Fibroblast of skin of right biceps (primary cell): ENCODE results near the gene PTPRO.
A peak's percentile ranks its signal among the peaks of the same experiment; 100 is the strongest.

ENCODE experiments used
- DNase-seq: peaks from one replicate; pipeline ENCODE4 v3.0.0-alpha.2; 2013

Gene PTPRO

DNA sequence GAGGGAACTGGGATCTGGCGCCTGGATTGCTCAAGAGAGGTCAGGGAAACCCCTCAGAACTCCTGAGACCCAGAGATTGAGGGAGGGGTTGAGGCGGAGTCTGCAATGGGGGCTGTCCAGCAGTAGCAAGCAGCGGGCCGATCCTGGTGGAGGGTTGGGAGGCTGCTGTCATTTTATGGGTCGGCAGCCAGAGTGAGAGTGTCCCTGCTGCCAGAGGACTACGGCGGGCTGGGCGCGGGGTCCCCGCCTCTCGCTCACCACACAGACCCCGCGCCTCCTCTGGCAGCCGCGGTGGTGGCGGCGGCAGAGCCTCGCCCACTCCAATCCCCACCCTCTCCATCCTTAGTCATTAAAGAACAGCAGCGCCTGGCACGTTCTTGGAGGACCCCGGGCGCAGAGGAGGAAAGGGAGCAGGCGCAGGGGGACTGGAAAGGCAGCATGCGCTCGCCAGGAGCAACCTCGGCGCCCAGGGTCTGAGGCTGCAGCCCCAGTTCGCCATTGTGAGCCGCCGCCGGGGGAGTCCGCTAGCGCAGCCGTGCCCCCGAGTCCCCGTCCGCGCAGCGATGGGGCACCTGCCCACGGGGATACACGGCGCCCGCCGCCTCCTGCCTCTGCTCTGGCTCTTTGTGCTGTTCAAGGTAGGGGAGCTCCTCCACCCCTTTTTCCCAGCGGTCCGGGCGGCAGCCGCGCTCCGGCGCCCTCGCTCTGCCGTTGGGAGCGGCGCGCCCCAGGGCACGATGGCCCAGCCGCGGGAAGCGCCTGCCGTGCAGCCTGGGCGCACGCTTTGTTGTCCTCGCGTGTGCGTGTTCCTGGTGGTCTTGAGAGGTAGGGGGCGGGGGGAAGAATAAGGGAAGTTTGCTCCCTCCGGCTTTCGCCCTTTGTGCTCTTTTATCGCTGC is at the start of gene PTPRO:
PTPRO (plus strand) TSS at position 345 of the 898 bp plus-strand sequence.
- DNase-seq, result peak; percentile 8

DNA sequence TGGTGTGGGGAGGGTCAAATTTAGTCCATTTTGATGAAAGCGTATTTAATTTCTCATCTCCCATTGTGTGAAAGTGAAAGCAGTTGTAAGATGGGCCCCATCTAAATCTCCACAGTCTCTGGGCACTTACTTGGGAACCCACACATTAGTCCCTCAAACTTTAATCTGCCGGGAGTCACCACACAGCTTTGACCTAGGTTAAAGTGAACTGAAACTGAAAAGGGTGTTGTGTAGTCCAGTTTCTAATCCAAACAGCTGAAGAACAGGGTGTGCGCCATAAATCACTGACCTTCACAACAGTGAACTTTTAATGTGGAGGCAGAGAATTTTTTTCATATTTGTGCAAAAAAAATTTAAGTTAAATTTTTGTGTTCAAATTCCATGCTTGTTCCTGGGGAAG is 48.4 kb upstream of the PTPRO start:
- DNase-seq, result no peak

DNA sequence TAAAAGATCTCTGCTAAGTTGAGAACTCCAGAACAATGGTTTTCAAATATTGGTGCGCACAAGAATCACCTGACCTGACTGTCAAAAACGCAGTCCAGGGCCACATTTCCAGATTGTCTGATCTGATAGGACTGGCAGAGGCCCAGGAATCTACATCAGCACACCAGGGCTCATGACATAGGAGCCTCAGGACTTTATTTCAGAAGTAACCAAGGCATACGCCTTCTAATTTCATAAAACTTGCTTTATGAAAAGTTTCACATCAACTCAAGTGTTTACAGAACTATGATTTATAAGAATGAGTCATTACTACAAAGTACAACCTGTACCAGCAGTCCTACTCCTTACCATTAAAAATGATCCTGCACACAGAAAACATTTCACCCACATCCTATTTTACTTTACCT is 47.7 kb upstream of the PTPRO start:
- no peak for DNase-seq

DNA sequence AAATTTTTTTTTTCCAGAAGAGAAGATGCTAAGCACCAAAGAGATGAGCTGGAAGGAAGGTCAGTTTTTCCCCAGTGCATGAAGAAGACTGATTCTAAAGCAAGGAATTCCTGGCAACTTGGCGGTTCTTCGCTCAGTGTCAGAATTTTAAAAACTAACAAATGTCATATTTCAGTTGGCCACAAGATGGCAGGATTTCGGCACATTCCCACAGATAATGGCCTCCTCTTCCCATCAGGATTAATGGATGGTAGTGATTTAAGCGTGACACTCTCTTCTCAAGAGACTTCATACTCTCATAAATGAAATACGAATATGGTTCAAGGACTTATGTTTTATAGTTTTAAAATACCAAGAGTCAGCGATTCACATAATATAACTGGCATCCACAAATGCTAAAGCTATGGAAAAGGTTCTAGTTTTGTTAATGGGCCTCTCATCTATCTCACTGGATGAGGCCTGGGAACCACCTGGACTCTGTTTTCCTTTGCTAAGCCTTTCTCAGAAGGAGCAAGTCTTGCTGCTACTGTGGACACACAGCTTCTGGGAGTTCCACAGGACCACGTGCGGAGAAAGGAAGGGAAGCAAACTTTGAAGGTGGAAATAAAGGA is 46.1 kb upstream of the PTPRO start:
- DNase-seq, result peak; percentile 48

DNA sequence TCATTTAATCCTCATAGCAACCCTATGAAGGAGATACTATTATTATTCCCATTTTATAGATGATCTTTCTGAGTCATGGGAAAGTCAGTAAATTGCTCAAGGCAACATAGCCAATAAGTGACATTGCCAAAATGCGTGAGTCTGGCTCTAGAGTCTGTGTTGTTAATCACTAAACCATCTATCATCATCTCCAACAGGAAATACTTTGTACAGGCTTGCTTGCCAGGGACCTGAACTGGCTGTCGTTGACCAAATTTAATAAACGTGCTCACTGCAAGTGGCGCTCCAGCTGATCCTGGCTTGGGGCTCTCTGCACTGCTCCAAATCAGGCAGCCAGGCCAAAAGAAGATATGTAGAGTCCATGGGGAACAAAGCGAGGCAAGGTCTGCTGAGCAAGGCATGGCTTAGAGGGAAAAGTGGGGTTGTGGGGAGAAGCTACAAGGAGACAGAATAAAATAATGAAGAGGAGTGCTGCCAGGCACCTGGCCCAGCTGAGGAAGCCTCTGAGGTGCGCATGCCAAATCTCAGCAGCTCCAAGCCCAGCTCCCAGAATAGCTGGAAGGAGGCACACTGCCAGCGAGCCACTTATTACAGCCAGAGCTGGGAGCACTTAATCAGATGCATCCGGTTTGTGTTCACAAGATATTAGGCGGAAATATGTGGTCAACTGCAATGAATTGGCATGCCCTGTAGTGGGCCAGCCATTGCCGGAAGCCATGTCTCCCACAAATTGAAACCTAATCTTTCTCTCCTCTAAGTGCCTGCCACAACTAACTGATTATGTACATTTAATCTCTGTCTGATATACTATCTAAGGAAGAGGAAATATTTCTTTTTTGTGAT is 43.3 kb upstream of the PTPRO start:
- DNase-seq, result peak; percentile 78

DNA sequence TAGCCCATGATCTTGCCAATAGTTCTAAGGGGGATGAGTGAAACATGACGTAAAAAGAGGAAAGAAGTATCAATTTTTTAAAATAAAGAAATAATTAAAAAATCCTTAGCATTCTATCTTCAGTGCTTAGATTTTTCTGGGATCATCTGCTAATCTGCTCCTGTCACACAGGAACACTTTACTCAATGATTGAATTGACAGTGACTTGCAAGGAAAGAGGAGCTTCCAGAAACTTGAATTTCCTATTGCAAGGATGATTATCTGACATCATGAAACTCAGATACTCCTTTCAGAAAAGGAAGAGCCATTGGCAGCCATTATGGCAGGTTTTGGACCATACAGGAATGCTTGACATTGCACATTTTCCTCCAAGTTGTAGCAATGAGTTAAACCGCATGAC is 41.4 kb upstream of the PTPRO start:
- DNase-seq, result no peak

DNA sequence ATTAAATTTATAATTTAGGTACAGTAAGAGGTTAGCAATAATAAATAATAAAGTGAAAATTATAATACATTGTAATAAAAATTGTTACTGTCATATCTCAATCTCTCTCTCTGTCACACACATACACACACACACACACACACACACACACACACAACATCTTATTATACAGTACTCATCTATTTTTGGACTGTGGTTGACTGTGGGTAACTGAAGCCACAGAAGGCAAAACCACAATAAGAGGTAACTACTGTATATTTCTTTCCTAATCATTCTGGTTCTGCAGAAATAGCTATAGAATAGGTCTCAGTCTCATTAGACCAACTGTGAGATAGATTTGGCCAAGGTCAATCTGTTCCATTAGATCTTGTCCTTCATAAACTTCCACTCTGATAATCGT is 33.1 kb upstream of the PTPRO start:
- peak; percentile 19 for DNase-seq

DNA sequence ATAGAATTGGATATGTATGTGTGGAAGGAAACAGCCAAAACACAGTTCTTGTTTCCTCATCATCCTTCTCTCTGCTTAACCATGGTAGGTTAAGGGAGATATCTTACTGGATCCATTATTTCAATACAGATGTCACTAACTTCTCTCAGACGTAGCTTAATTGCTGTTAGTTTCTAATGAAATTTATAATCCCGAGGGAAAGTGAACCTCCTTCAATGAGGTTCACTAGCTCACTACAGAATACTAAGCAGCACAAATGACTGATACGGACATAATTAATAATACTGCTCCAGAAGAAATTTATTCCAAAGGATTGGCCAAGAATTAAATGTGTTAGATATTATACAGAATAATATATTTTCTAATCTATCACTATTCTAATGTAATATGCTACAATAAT is 28.6 kb upstream of the PTPRO start:
- DNase-seq, result no peak

DNA sequence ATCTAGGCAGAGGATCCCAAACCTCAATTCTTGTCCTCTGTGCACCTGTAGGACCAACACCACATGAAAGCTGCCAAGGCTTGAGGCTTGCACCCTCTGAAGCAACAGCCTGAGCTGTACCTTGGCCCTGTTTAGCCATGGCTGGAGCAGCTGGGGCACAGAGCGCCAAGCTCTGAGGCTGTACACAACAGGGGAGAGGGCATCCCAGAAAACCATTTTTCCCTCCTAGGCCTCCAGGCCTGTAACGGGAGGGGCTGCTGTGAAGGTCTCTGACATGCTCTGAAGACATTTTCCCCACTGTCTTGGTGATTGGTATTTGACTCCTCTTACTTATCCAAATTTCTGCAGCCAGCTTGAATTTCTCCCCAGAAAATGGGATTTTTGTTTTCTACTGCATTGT is 22.4 kb upstream of the PTPRO start:
- no peak for DNase-seq

DNA sequence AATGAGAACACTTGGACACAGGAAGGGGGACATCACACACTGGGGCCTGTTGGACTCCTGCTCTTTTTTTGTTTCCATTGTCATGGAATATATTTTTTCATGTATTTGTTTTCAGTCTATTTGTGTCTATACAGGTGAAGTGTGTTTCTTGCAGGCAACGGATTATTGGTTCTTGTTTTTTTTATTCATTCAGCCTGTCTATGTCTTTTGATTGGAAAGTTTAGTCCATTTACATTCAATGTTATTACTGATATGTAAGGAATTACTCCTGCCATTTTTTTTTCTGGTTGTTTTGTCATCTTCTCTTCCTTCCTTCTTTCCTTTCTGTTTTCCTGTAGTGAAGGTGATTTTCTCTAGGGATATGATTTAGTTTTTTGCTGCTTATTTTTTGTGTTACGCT is 18.0 kb upstream of the PTPRO start:
- no peak for DNase-seq

DNA sequence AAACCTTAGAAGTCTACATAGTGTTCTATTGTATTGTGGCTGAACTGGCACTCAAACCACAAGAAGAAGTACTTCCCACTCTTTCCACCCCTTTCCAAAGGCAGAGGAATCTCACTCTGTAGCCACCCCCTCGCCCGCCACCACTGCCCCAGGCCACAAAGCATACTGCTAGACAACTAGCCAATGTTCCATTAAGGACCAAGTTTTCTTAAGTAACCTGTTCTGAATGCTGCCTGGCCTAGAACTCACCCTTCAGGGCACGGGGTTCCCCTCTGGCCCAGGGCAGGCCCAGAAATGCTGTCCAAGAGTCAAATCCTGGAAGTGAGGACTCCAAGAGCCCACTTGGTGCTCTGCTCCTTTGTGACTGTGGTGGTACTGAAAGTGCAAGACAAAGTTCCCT is 15.7 kb upstream of the PTPRO start:
- no peak for DNase-seq

DNA sequence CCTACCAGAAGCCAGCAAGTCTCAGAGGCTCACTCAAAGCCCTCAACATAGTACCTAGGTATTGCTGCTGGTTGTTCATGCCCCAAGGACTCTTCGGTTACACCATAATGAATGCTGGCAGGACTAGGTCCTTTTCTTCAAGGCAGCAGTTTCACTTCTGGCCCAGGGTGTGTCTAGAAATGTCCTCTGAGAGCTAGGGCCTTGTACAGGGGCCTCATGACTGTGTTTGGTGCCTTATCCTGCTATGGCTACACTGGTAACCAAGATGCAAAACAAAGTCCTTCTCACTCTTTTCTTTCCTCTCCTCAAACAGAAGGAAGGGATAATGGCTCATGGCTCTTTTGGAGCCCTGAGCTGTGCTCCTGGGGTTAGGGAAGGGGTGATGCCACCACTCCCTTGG is 15.2 kb upstream of the PTPRO start:
- DNase-seq, result no peak

DNA sequence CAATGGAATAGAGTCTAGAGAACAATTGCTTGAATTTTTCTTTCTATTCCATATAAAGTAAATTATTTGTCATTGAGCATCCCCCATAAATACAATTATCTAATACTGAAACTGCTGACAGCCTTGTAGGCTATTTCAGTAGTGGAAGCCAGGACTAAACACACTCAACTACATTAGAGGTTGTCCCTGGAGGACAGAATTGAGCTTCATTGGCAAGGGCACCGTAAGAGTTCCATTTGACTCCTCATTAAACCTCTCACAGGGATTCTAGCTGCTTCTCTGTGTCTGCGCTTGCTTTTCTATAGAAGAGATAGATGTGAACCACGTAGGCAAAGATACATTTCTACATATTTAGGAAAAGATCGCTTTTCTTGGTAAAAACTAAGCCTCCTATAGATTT is 3.5 kb upstream of the PTPRO start:
- no peak for DNase-seq

DNA sequence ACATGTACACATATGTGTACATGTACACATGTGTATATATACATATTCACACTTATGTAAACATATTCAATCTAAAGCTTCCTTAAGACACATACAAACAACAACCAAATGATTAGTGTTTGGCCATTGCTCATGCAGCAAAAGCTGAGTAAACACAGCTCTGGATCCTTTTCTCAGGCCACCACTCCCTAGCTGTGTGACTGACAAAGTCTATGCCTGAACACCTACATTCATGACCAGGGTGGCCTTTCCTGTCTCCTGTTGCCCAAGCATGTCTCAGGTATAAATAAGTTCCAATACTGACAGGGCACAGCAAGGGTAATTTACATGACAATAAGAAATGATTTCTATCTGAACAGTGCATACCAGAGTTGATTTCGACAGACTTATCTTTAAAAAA is 1.4 kb upstream of the PTPRO start:
- no peak for DNase-seq

DNA sequence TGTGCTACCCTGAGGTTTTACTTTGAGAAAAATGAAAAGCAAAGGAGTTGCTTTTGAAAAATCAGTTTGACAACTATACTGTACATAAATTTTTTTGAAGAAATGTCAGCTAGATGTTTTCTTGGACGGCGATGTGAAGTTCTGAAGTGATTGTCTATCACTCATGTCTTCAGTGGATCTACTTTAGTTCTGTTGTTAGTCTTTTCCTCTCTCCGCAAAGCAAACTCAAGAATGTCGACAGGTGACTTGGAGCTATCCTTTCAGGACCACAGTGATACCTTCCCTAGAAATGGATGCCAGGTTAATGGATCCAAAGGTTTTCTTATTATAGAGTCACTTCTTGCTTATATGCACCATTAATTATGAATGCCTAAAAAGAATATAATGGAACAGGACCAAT is 1.2 kb downstream of the PTPRO start:
- DNase-seq, result no peak

DNA sequence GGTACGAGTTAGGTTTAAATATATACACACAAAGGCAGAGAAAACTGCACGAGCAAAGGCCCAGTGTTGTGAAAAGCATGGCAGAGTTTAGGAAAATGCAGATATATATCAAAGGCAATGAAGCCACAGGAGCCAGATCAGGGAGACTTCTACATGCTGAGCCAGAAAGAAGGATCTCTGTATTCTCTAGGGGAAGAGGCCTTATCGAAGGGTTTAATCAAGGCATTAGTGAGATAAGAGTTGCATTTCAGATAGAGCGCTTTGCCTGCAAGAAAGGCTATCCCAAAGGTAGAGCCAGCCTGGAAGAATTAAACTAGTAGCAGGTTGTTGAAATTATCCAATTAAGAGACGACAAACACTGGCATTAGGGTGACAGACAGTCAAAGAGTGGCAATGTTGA is 7.6 kb downstream of the PTPRO start:
- no peak for DNase-seq

DNA sequence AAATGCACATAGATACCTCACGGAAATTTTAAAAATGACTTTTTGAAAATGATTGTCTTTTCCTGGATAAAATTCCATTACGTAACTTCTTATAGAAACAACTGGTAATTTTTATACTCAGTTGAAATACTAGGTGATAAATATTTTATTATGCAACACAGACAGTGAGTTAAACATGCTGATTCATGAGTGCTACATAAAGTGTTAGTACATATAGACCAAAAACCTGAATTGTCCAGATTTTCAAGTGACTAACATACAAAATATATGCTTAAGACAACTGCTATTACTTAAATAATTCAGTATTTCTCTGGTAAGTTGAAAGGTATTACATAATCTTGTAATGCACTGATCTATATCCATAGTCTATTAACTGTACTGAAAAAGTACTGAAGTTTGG is 11.9 kb downstream of the PTPRO start:
- DNase-seq, result peak; percentile 15

DNA sequence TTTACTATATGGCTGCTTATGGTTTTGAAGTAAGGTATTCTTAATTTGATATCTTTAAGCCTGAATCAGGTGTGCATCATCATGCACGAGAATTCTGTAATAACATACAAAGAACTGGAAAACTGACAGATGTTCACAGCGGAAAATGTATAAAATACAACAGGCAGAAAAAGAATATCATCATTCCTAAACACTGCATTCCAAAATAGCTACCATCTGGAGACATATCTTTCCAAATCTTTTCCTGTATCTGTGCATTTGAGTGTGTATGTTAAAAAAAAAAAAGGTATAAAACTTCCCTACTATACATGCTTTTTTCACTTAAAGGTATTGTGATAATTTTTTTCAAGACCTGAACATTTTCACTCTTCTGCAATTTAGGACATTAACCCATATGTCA is 13.7 kb downstream of the PTPRO start:
- no peak for DNase-seq

DNA sequence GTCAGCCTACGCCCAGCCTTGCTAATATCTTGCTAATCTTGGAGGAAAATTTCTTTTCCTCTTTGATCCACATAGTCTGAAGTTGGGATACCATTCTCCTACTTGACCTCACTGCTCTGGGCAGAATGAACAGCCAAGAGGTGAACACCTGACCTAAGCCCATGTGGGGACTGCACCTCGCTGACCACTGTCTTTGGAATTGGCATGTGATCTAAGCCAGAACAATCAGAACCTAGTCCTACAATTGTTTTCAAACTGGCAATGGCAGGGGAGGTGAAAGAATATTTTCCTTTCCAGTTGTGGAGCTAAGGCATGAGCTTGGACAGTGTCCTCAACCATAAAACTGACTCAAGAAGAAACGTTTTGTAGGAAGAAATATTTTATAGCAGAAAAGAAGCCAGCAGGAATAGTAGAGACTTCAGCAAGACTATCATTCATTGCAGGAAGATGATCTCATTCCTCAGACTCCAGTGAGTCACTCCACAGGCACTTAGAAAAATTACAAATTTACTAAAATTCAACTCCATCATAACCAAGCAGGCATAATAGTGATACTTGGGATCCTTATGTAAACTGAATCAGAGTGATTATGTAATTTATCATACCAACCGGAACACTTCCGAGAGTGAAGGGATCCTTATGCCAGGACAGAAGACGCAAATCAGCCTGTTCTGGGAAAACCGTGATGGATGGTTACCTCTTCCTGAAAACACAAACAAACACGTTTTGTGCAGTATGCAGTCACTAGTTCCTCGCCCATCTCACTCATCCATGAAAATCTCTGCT is 14.7 kb downstream of the PTPRO start:
- DNase-seq, result peak; percentile 70

DNA sequence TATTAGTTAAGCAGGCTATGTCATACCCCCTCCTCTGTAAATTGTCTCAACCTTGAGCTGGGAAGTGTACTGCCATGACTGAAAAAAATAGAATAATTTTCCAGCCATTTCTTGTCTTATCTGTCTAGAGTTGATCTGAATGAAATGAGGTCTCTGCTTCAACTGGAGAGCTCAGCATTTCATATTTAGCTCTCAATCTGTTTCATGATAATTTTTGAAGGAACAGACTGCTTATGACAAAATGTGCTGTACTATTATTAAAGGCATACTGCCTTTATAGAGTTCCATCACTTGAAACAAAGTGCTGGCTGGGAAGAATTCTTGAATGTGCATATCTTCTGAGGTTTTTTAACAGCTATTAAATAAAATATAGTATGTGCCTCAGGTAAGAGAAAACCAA is 19.1 kb downstream of the PTPRO start:
- no peak for DNase-seq

DNA sequence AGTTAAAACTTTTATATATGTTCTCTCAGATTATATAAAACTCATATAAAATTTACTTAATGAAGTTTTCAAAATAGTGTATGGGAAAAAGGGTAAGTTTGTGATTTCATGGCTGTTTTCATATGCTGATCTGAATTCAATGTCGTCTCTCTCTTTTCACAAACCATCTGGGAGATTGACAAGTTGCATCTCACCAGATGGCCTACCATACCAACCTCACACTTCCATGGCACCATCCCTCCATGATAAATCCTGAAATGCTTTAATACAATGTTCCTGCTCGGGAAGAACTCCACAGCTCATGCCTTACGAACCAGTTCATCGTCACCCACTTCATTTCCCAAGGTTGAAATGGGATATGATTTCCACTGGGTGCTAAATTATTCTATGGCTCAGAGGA is 22.3 kb downstream of the PTPRO start:
- no peak for DNase-seq

DNA sequence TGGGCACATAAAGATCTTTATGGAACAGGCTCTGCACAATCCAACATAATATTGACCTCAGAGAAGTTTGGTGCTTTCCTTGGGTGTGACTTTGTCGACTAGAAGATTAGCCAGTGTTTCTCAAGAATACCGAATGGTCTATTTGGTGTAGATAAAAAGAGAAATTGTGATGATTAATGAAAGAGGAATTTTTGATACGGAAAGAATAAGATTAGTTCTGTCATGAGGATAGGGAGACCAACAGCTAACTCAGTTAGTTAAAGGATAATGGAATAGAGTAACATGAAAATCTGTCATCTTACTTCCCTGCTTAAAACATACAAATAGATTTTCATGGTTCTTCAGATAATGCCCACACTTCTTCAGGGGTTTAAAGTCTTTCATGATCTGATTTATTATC is 24.2 kb downstream of the PTPRO start:
- DNase-seq, result no peak

DNA sequence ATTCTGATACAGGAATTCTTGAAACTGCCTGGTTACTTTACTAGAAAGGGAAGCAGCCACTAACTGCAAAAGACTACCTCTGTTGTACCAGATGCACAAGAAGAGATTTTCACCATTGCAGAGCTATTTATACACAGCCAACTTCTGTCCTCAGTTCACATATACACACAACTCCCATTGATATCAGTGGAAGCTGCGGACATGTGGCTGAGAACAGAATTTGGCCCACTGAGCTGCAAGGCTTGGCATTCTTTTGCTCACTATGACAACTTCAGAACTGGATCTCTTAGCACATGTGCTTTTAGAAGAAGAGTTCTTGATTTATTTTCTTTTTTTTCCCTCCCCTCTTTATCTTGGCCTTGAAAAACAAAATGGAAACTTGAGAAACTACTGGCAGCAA is 28.3 kb downstream of the PTPRO start:
- DNase-seq, result no peak
